K562 (cell line): ENCODE data around the gene ASPG. TPM values are rescaled to one million over a fixed set of nuclear protein-coding genes. Genes with fewer than 3 reads are reported as not detected.

ENCODE experiments used
- ATAC-seq: fragments of 200-7000 bp; cut with Tn5 transposase; 3 replicates; pipeline ENCODE4 v1.9.1; 2020; ENCODE audit warnings: moderate library complexity
- BruUV-seq: library from RNA; stranded (reverse); fragments of 400-500 nt; replicated peaks from 2 replicates; lab custom pipeline; 2021; lab: Mats Ljungman, UMichigan
- CTCF ChIA-PET: fragments of 300-600 bp; formaldehyde crosslinking; extraction: SDS; loops from one replicate; lab custom pipeline; 2021; ENCODE audit warnings: low intra/inter-chr PET ratio; lab: Yijun Ruan, JAX
- POLR2A ChIA-PET: fragments of 300-600, 350-650 bp; sonication (Branson Sonifier 250); formaldehyde crosslinking; extraction: SDS; loops from one replicate; lab custom pipeline; 2021; ENCODE audit warnings: antibody characterized with exemption, inconsistent platforms; lab: Yijun Ruan, JAX
- DNase-seq, 4 experiments: peaks; one replicate each; pipeline versions ENCODE4 v3.0.0 to v3.0.0-alpha.2; 2011 to 2018; ENCODE audit warnings: low spot score in 3 of 4, mixed read lengths in 3 of 4; ENCODE audit errors: extremely low read depth in 1 of 4
- FAIRE-seq: peaks from 2 replicates; lab custom pipeline; 2011; peaks lifted over from hg19 to GRCh38; lab: Jason Lieb, UNC
- H2AFZ ChIP-seq: 2 replicates; pipeline ENCODE4 v1.6.0; 2011; ENCODE audit warnings: low read depth, low read length, control low read depth, inconsistent platforms
- H3K27ac ChIP-seq: fragments of 200-600 bp; 3 replicates; pipeline ENCODE4 v1.8.0; 2011; ENCODE audit warnings: low read depth, mild to moderate bottlenecking, control low read depth, inconsistent platforms, low read length, moderate library complexity, mixed read lengths; ENCODE audit errors: extremely low read depth
- H3K27me3 ChIP-seq, 2 experiments: fragments of 300-600 bp in 1 of 2; 2 replicates in 1 of 2; 3 replicates in 1 of 2; pipeline versions ENCODE4 v1.6.0 to v1.8.0; 2011; ENCODE audit warnings: inconsistent platforms in 2 of 2, low read length in 2 of 2, mild to moderate bottlenecking in 1 of 2, mixed read lengths in 1 of 2, moderate library complexity in 1 of 2; ENCODE audit not compliant: control insufficient read depth in 2 of 2, insufficient read depth in 2 of 2
- H3K36me3 ChIP-seq: fragments of 300-600 bp; 3 replicates; pipeline ENCODE4 v1.8.0; 2011; ENCODE audit warnings: mild to moderate bottlenecking, low read length, inconsistent platforms; ENCODE audit not compliant: control insufficient read depth, insufficient read depth
- H3K4me1 ChIP-seq, 2 experiments: fragments of 200-600 bp in 1 of 2; replicated peaks in 1 of 2; 2 replicates in 1 of 2; 3 replicates in 1 of 2; pipeline versions ENCODE4 v1.5.1 to v1.8.0; 2011; ENCODE audit warnings: inconsistent platforms in 2 of 2, low read length in 2 of 2, mild to moderate bottlenecking in 1 of 2, mixed read lengths in 1 of 2, moderate library complexity in 1 of 2; ENCODE audit not compliant: control insufficient read depth in 2 of 2, insufficient read depth in 2 of 2
- H3K4me2 ChIP-seq: 2 replicates; pipeline ENCODE4 v1.6.1; 2011; ENCODE audit warnings: low read length, control low read depth, inconsistent platforms, mixed read lengths; ENCODE audit not compliant: insufficient read depth
- H3K4me3 ChIP-seq: fragments of 200-600 bp; sonication (generic), shearing (Covaris generic); 2 replicates; pipeline ENCODE4 v1.5.1; 2016; ENCODE audit warnings: control low read depth, inconsistent platforms
- H3K79me2 ChIP-seq: fragments of 200-600 bp; 3 replicates; pipeline ENCODE4 v1.8.0; 2011; ENCODE audit warnings: low read length, inconsistent platforms; ENCODE audit not compliant: control insufficient read depth, insufficient read depth
- H3K9ac ChIP-seq, 2 experiments: 2 replicates each; pipeline versions ENCODE4 v1.6.0 to v1.6.1; 2011; ENCODE audit warnings: low read depth in 2 of 2, low read length in 2 of 2, control low read depth in 1 of 2, inconsistent platforms in 1 of 2, mild to moderate bottlenecking in 1 of 2, mixed read lengths in 1 of 2; ENCODE audit not compliant: insufficient read depth in 1 of 2
- H3K9me1 ChIP-seq: one replicate; pipeline ENCODE4 v1.6.0; 2011; ENCODE audit warnings: inconsistent platforms, mild to moderate bottlenecking, low read length, moderate library complexity; ENCODE audit not compliant: control insufficient read depth, insufficient read depth
- H3K9me3 ChIP-seq: replicated peaks from 2 replicates; pipeline ENCODE4 v1.5.1; 2011; ENCODE audit warnings: low read depth, low read length, inconsistent platforms; ENCODE audit not compliant: control insufficient read depth, insufficient read depth
- H4K20me1 ChIP-seq: replicated peaks from 2 replicates; pipeline ENCODE4 v1.6.1; 2011; ENCODE audit warnings: low read length, inconsistent platforms, mixed read lengths; ENCODE audit not compliant: control insufficient read depth, insufficient read depth
- CBX5 ChIP-seq: IDR thresholded peaks from 2 replicates; pipeline ENCODE4 v1.6.1; 2014; ENCODE audit warnings: low read depth, borderline replicate concordance
- DMBX1 ChIP-seq: fragments of 250-450 bp; sonication (Bioruptor Pico); IDR thresholded peaks from 2 replicates; pipeline ENCODE4 v1.8.0; 2022; ENCODE audit warnings: inconsistent platforms, mild to moderate bottlenecking, moderate library complexity, borderline replicate concordance
- GABPB1 ChIP-seq: sonication (generic); formaldehyde crosslinking; IDR thresholded peaks from 2 replicates; pipeline ENCODE4 v1.8.0; 2022; ENCODE audit warnings: mild to moderate bottlenecking, missing genetic modification reagents
- NFE2 ChIP-seq: IDR thresholded peaks from 2 replicates; pipeline ENCODE4 v1.6.1; 2014; ENCODE audit warnings: antibody characterized with exemption, low read depth
- POLR2AphosphoS5 ChIP-seq: IDR thresholded peaks from 2 replicates; pipeline ENCODE4 v1.6.1; 2011; ENCODE audit warnings: mild to moderate bottlenecking, low read depth, low read length, moderate library complexity; ENCODE audit not compliant: control insufficient read depth, insufficient read depth
- RFX1 ChIP-seq: fragments of 450-650 bp; IDR thresholded peaks from 2 replicates; pipeline ENCODE4 v1.6.1; 2016; ENCODE audit warnings: mild to moderate bottlenecking, moderate library complexity
- ZNF133 ChIP-seq: fragments of 250-450 bp; sonication (Bioruptor Pico); IDR thresholded peaks from 2 replicates; pipeline ENCODE4 v1.4.0; 2020; ENCODE audit warnings: mild to moderate bottlenecking
- WGBS: fragments of 100-300 bp; shearing (Covaris generic); methylation state at CpG from one replicate; pipeline ENCODE4 v1.1.6; 2016; ENCODE audit warnings: low coverage, mixed read lengths; ENCODE audit not compliant: insufficient coverage; ENCODE audit errors: missing lambda C conversion rate; 5-methylcytosine and 5-hydroxymethylcytosine counted together
- in situ Hi-C: fragments of 300-500 bp; cut with MboI; formaldehyde crosslinking; loops from 4 replicates; pipeline ENCODE4 v1.15.0; 2018; ENCODE audit warnings: inconsistent platforms, mixed read lengths
- intact Hi-C: fragments of 100-400 bp; cut with micrococcal nuclease; formaldehyde crosslinking; loops from 2 replicates; pipeline ENCODE4 v1.14.2; 2022
- polyA plus RNA-seq, 8 experiments: library from polyadenylated mRNA; depleted of rRNA in 4 of 8; stranded (reverse) in 5 of 8; unstranded in 3 of 8; fragments of >200 nt; fragmentation: Nextera tagmentation in 2 of 8; fragmentation: Illumina TruSeq in 1 of 8; extraction: Ambion mirVana in 2 of 8; extraction: Trizol in 1 of 8; gene quantifications; 2 replicates each; pipeline versions ENCODE4 v1.2.1 to v1.2.3, GENCODE V29; 2011 to 2014; ENCODE audit warnings: inconsistent platforms in 1 of 8, missing spikeins in 1 of 8
- total RNA-seq, 7 experiments: library from RNA; depleted of rRNA in 6 of 7; stranded (reverse); fragments of >200 nt in 6 of 7; fragmentation: Illumina TruSeq in 2 of 7; extraction: Trizol in 2 of 7; gene quantifications; 2 replicates each; pipeline versions ENCODE4 v1.2.1 to v1.2.3, GENCODE V29; 2011 to 2021; ENCODE audit warnings: low replicate concordance in 1 of 7
- TF ChIP-seq, protein P1 (sequence below): fragments of 150-350 bp; conservative IDR thresholded peaks from 2 replicates; pipeline ENCODE4 v1.6.1; 2014; ENCODE audit warnings: low read length

Gene ASPG
- total and polyA plus RNA-seq, 9 of the 15 experiments (the other 6 are each of a cell fraction or from before 2014, with no cell fraction given), result 0.18 TPM; not detected in 8

DNA sequence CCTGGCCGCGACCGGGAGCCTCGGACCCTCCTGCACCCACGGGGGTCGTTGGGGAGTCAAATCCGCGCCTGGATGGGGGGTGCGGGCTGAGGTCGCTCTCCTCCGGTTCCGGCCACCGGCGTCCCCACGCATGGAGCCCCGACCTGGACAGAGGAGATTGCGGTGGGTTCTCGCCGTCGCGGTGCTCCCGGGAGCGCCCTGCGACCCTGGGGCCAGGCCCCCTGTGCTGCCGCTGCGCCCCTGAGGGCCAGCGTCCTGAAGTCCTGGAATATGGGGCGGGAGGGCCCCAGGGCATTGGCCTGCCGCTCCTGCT, 345 bp downstream of the ASPG start:
- Histone ChIP-seq H3K4me1 (peaks cover 0 to 13% of the 10 kb centered on the region in 2 experiments; a peak in 2 of 5 replicates), H3K9ac (no peak overlapping the region), H3K36me3 (no peaks in the 10 kb centered on the region), H4K20me1 (no peaks in the 10 kb centered on the region), H3K9me1 (no peaks in the 10 kb centered on the region), H2AFZ (no peak overlapping the region), H3K9me3 (no peaks in the 10 kb centered on the region), H3K27me3 (peaks cover 0 to 29% of the 10 kb centered on the region in 2 experiments; a peak in 2 of 5 replicates), H3K4me3 (no peak overlapping the region), H3K79me2 (no peaks in the 10 kb centered on the region), H3K4me2 (no peak overlapping the region), H3K27ac (no peak overlapping the region)
- intact Hi-C loops (no loop called here), in situ Hi-C loops (no loop called here)
- DNase-seq (no peak), ATAC-seq (no peak), FAIRE-seq (no peak)
- TF ChIP-seq POLR2AphosphoS5 (no peak), NFE2 (no peak), ZNF133 (CRISPR knock-in tag) (no peak), GABPB1 (CRISPR knock-in tag) (no peak), DMBX1 (CRISPR knock-in tag) (no peak), CBX5 (no peak), RFX1 (no peak)
- TF ChIP-seq, protein P1, sequence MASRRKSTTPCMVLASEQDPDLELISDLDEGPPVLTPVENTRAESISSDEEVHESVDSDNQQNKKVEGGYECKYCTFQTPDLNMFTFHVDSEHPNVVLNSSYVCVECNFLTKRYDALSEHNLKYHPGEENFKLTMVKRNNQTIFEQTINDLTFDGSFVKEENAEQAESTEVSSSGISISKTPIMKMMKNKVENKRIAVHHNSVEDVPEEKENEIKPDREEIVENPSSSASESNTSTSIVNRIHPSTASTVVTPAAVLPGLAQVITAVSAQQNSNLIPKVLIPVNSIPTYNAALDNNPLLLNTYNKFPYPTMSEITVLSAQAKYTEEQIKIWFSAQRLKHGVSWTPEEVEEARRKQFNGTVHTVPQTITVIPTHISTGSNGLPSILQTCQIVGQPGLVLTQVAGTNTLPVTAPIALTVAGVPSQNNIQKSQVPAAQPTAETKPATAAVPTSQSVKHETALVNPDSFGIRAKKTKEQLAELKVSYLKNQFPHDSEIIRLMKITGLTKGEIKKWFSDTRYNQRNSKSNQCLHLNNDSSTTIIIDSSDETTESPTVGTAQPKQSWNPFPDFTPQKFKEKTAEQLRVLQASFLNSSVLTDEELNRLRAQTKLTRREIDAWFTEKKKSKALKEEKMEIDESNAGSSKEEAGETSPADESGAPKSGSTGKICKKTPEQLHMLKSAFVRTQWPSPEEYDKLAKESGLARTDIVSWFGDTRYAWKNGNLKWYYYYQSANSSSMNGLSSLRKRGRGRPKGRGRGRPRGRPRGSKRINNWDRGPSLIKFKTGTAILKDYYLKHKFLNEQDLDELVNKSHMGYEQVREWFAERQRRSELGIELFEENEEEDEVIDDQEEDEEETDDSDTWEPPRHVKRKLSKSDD, result no peak
- no TSS peak for BruUV-seq
- WGBS, result 90% methylated on average over 2 of the region's 29 CpGs
- CTCF ChIA-PET, result interaction anchor here (0.5 kb wide), 1 partner anchor 1488 kb away, joined by 3 read pairs; no protein-coding TSS in a partner anchor
- POLR2A ChIA-PET, result interaction anchor here (0.7 kb wide), 1 partner anchor 59 kb away, joined by 3 read pairs; no protein-coding TSS in a partner anchor
